Raji (cell line): Measurements from ENCODE around the gene ATF6.

Source experiments
- POLR2A ChIP-seq: IDR thresholded peaks from 2 replicates; pipeline ENCODE4 v1.6.1; 2011; ENCODE audit warnings: low read depth, low read length, control low read depth; ENCODE audit not compliant: insufficient read depth

Gene ATF6

GRCh38 chr1:161838885-161839284, 72.8 kb downstream of the ATF6 start:
- no peak for TF ChIP-seq POLR2A

GRCh38 chr1:161839591-161839990, 73.5 kb downstream of the ATF6 start:
- no peak for TF ChIP-seq POLR2A

- no peak for TF ChIP-seq POLR2A
Measured at GRCh38 chr1:161840363-161840762, 74.2 kb downstream of the ATF6 start.

- no peak for TF ChIP-seq POLR2A
Measured at GRCh38 chr1:161843156-161843555, 77.0 kb downstream of the ATF6 start.

- TF ChIP-seq POLR2A = no peak
Measured at GRCh38 chr1:161844696-161845095, 78.6 kb downstream of the ATF6 start.

GRCh38 chr1:161848676-161849075, 82.6 kb downstream of the ATF6 start:
- TF ChIP-seq POLR2A = no peak

GRCh38 chr1:161849518-161849917, 83.4 kb downstream of the ATF6 start:
- no peak for TF ChIP-seq POLR2A

GRCh38 chr1:161855260-161855659, 89.1 kb downstream of the ATF6 start:
- no peak for TF ChIP-seq POLR2A

GRCh38 chr1:161858271-161858670, 92.2 kb downstream of the ATF6 start:
- TF ChIP-seq POLR2A = no peak

GRCh38 chr1:161863549-161863948, 97.4 kb downstream of the ATF6 start:
- TF ChIP-seq POLR2A = no peak

GRCh38 chr1:161864577-161864976, 98.5 kb downstream of the ATF6 start:
- no peak for TF ChIP-seq POLR2A

- no peak for TF ChIP-seq POLR2A
Measured at GRCh38 chr1:161866241-161866640, 100.1 kb downstream of the ATF6 start.

GRCh38 chr1:161868832-161869231, 102.7 kb downstream of the ATF6 start:
- no peak for TF ChIP-seq POLR2A

GRCh38 chr1:161869291-161869690, 103.2 kb downstream of the ATF6 start:
- TF ChIP-seq POLR2A = no peak

- TF ChIP-seq POLR2A = no peak
Measured at GRCh38 chr1:161872506-161872905, 106.4 kb downstream of the ATF6 start.

GRCh38 chr1:161879261-161879660, 113.1 kb downstream of the ATF6 start:
- no peak for TF ChIP-seq POLR2A

- TF ChIP-seq POLR2A = no peak
Measured at GRCh38 chr1:161884475-161884874, 118.4 kb downstream of the ATF6 start.

GRCh38 chr1:161885003-161885402, 118.9 kb downstream of the ATF6 start:
- no peak for TF ChIP-seq POLR2A
